ENCODE measurements around the gene LMTK3. TPM values are rescaled to one million over a fixed set of nuclear protein-coding genes. Genes with fewer than 3 reads are reported as not detected.
"Not testable (repeated sequence)": the region's sequence is repeated elsewhere in the genome, so short reads cannot be mapped to it uniquely, and the experiment has no call there.

The LMTK3 gene
- total RNA-seq, 1 donor from 2014 or later = 21.0 TPM

DNA sequence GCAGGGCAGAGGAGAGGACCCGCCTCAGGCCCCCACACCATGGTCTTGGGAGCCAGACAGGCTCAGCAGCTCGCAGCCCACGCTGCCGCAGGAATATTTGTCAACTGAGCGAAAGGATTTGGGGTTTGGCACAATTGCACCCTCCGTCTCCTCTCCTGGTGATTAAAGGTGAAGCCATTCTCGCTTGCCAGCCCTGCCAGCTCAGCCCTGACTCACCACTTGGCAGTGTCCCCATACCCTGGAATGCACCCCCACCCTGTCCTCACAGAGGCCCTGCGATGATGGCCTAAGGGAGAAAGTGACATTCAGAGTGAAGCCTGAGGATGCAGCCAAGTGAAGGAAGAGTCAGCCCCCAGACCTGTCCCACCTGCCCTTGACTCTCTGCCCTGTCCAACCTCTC, 23.7 kb downstream of the LMTK3 start:
- DNase-seq (ENCODE audit: low spot score) = peak; percentile 86

DNA sequence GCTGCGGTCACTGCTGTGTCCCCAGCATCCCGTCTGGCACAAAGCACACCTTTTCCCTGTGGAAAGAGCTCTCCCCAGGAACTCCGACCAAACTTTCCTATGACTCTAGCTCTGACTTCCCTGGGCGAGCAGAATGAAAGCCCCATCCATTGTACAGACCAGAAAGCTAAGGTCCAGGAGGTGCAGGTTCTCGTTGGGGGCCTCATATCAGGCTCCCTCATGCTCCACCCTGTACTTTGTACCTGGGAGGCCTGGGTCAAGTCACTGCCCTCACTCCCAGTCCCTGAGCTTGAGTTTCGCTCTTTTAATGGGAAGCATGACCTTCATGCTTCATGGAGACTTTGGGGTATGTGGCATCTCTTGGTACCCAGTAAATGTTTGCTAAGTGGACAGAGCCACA, 24.1 kb downstream of the LMTK3 start:
- no peak for DNase-seq (ENCODE audit: low spot score)

DNA sequence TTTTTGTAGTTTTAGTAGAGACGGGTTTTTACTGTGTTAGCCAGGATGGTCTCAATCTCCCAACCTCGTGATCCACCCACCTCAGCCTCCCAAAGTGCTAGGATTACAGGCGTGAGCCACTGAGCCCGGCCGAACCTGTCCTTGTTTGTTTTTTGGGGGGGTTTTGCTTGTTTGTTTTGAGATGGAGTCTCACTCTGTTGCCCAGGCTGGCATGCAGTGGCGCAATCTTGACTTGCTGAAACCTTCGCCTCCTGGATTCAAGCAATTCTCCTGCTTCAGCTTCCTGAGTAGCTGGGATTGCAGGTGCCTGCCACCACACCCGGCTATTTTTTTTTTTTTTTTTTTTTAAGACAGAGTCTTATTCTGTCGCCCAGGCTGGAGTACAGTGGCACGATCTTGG, 24.9 kb downstream of the LMTK3 start:
- not testable (repeated sequence) for DNase-seq (ENCODE audit: low spot score)

DNA sequence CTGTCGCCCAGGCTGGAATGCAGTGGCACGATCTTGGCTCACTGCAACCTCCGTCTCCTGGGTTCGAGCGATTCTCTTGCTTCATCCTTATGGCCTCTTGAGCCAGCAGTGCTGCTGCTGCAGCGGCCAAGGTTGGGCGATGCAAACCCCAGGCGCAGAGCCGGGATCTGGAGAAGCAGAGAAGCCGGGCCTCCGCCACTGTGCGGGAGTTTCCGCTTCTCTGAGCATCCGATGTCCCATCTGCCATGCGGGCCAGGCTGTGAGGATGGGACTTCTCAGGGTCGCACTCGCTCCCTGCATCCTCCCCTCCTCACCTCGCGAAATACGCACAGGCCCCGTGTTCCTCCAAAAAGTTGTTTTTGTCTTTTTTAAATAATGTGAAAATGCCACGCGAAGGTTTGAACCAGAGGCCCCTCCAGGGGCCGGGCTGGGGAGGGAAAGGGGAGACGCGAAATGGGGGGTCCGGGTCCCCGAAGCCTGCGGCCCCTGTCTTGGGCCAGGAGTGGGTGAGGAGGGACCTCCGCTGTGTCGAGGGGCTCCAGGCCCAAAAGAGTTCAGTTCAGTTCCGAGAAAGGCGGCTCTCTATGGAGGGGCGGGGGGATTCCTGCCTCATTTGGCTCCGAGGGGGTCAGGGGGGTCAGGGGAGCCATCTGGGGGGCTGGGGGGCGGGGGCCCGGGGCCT, 26.6 kb downstream of the LMTK3 start:
- no peak for DNase-seq (ENCODE audit: low spot score)

DNA sequence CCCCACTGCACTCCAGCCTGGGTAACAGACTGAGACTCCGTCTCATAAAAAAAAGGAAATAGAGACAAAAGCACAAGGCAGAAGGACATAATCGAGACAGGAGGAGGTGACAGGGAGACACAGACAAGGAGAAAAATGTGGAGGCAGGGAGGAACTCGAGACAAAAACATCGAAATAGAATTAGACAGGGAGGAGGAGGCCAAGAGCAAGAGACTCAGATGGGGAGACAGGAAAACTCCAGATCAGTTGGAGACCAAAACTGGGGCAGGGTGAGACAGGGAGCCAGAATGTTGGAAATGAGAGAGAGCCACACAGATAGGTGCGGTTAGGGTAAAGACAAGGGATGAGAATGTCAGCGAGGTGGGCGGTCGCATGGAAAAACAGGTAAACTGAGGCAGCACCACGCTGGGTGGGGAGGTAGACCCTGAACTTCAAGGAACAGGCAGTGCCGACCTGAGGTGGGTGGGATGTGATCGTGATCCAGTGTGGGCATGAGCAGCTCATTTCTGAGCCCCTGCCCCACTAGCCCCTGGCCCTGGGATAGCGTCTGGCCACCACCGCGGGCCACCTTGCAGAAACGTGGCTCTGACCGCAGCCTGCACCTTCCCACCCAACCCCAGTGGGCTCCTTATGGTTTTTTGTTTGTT, 27.3 kb downstream of the LMTK3 start:
- DNase-seq (ENCODE audit: low spot score) = no peak

DNA sequence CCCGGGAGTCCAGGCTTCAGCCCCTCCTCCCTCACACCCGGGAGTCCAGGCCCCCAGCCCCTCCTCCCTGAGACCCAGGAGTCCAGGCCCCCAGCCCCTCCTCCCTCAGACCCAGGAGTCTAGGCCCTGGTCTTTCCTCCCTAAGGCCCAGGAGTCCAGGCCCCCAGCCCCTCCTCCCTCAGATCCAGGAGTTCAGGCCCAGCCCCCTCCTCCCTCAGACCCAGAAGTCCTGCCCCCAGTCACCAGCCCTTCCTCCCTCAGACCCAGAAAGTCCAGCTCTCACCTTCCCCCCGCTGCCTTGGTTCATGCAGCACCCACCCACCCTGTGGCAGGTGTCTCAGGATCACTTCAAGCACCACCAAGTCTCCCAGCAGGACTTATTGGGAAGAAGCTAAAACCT, 28.3 kb downstream of the LMTK3 start:
- no peak for DNase-seq (ENCODE audit: low spot score)

DNA sequence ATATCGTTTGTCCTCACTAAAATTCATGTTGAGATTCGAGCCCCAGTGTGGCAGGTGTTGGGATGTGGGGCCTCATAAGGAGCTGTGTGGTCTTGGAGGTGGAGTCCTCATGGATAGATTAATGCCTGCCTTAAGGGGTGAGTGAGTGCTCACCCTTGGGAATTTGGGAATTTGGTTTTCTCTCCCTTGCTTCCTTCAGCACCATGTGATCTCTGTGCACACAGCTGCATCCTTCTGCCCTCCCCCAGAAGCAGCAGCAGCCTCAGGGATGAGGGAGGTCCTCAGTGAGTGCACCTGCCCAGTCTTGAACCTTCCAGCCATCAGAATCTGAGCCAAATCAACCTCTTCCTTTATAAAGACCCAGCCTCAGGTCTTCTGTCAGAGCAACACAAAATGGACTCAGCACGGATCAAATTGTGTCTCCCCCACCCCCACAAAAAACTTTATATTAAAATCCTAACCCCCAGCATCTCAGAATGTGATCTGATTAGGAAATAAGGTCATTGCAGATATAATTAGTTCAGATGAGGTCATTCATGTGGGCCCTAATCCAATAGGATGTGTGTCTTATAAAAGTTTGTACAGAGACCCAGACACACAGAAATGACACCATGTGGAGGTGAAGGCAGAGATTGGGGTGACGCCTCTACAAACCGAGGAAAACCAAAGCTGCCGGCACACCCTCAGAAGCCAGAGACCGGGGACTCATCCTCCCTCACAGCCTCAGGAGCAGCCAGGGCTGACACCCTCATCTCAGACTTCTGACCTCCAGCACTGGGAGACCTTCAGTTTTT, 29.6 kb downstream of the LMTK3 start:
- no peak for DNase-seq (ENCODE audit: low spot score)

DNA sequence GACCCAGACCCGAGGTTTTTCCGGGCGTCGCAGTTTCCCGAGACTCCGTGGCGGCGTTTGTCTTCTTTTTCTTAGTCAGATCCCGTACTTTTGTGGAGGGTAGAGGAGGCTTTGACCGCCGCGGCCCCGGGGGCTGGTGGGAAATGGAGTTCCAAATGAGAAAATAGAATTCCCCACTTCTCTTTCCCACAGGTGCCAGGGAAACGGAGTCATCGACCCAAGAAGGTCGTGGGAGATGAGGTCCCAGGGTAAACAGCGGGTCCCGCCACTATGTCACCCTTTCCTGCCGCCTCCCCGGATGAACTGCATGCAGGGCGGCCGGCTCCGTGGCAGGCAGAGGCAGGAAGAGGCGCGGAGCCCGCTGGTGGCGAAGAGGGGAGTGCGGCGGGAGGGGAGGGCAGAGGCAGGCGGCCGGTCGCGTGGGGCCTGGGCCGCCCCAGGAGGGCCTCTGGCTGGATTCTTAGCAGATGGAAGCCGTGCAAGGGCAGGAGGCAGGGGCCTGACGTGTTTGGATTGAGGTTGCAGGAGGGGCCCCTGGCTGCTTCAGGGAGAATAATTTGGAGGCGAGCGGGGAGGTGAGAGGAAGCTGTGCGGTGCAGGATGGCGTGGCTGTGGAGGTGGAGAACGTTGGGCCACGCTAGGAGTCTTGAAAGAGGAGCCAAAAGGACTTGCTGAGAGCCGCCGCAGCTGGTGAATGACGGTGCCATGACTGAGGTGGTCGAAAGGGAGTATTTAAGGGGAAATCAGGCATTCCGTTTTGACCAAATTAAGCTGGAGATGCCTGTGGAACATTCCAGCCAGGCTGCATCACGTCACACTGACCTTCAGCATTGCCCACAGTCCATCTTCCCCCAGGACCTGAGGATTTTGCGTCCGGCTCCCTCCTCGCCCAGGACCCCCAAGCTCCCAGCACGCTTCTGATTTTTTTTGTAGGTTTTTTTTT, 30.8 kb downstream of the LMTK3 start:
- no peak for DNase-seq (ENCODE audit: low spot score)

DNA sequence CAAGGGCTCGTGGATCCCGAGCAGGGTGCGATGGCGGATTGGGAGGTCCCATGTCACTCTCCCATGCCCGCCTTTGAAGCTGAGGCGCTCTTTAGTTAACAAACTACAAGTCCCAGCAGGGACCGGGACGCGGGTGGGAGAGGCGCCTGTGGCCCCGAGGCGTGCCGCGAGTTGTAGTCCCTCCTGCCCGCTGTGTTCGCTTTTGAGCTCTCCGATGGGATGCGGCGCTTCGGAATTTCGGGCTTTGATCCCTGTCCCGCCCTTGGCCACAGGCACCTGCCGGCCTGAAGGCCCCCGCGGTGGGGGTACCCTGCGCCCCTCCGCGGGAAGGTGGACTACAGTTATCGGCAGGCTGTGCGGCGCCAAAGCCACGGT, 31.5 kb downstream of the LMTK3 start:
- DNase-seq (ENCODE audit: low spot score) = no peak

DNA sequence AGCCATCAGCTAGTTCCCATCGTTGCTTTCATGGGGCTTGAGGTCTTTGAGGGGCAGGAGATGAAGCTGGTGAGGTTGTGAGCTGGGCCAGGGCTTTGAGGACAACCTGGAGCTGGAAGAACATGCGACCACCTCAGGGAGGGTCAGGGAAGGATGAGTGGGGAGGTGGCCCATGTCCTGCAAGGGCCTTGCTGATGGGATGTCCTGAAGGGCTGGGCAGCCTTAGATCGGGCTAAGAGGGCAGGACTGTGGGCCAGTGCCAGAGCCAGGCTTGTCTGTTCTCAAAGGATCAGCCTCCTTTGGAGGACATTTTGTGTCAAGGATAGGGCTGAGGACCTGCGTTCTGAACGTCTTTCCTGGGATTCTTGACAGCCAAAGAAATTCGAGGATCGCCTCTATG, 31.9 kb downstream of the LMTK3 start:
- DNase-seq (ENCODE audit: low spot score) = no peak

DNA sequence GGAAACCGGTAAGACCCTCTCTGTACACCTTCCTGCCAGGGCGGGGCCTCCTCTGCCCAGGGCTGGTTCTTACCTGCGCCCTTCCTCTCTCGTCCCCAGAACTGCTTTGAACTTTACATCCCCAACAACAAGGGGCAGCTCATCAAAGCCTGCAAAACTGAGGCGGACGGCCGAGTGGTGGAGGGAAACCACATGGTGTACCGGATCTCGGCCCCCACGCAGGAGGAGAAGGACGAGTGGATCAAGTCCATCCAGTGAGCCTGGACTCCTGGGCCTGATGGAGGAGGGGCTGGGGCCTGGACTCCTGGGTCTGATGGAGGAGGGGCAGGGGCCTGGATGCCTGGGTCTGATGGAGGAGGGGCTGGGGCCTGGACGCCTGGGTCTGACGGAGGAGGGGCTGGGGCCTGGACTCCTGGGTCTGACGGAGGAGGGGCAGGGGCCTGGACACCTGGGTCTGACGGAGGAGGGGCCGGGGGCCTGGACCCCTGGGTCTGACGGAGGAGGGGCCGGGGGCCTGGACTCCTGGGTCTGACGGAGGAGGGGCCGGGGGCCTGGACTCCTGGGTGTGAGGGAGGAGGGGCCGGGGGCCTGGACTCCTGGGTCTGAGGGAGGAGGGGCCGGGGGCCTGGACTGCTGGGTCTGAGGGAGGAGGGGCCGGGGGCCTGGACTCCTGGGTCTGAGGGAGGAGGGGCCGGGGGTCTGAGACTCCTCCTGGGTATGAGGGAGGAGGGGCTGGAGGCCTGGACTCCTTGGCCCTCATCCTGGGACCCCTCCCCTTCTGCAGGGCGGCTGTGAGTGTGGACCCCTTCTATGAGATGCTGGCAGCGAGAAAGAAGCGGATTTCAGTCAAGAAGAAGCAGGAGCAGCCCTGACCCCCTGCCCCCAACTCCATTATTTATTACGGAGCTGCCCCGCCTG, 33.0 kb downstream of the LMTK3 start:
- DNase-seq (ENCODE audit: low spot score) = no peak

DNA sequence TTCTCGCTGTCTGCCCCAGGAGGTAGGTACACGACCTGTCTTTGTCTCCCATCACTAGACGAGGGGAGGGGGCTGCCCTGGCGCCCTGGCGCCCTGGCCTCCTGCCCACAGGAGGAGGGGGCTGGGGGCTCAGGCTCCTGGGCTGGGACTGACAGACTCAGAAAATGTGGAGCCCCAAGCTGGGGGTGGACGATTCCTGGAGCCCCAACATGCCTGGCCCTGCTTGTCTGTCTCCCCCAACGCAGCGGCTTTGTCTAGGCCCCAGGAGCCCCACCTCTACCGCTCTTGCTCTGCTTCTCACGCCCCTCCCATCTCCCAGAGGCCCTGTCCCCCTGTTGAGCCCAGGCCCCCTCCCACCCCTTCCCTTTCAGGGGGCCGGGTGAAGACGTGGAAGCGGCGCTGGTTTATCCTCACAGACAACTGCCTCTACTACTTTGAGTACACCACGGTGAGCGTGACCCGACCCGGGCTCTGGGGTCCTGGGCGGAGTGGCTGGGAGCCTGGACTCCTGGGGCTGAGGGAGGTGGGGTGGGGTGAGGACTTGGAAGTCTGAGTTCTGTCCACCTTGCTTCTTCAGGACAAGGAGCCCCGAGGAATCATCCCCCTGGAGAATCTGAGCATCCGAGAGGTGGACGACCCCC, 33.8 kb downstream of the LMTK3 start:
- no peak for DNase-seq (ENCODE audit: low spot score)

DNA sequence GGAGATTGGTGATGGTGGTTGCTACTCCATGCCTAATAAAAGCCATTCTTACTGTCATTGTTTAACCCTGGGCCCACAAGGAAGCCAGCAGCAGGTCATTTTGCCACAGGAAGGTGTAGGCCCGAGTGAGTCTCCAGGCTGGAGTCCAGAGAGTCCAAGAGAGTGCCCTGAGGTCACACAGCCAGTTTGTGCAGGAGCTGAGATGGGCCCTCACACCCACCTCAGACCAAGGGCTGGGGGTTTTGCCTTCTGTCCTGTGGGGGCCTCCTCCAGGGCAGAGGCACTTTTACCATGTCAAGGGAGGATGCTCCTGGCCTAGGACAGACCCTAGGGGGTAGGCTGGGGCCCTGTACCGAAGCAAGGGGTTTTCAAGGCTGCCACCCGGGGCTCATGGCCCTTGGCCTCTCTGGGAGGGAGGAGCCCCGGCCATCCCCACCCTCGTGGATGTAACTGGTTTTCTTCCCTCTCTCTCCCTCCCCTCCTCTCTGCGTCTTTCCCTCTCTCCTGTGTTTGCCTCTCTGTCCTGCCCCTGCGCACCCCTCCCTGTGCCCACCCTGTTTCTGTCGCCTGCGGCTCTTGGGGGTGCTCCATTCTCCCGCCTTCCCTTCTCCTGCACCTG, 34.5 kb downstream of the LMTK3 start:
- no peak for DNase-seq (ENCODE audit: low spot score)

DNA sequence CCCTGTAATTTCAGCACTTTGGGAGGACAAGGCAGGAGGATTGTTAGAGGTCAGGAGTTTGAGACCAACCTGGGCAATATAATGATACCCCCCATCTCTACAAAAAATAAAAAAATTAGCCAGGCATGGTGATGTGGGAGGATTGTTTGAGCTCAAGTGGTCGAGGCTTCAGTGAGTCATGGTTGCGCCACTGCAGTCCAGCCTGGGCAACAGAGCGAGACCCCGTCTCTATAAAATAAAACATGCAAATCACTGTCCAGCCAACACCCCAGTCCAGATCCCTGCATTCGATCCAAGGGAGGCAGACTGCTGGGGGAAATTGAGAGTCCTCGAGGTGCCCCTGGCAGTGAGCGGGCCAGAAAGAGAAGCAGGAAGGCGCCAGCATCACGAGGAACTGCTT, 35.5 kb downstream of the LMTK3 start:
- DNase-seq (ENCODE audit: low spot score) = no peak

DNA sequence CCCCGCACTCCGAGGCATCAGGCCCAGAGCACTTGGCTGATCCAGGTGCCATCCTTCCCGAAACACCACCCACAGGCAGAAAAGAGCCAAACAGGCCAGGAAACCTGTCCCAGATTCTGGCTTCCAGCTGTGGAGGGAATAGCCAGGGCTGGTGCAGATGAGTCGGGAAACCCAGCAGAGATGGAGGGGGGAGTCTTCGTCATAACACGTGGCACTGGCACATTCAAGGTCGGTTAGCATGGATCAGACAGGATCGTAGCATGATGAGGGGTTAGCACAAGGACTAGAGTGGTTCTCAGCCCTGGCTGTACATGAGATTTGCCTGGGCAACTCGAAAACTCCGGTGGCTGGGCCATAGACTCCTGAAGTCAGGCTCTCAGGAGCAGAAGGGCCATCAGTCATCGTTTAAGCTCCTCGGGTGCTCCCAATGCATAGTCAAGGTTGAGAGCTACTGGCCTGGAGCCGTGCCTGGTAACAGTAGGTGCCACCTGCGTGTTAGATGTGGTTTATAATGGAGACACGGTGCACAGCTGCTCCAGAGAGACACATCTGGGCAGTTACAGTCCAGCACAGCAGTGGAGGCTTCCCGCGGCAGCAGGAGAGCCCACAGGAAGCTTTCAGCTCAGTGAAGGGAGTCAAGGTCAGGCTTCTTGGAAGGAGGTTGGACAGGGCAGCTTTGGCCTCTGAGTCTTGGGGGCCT, 36.1 kb downstream of the LMTK3 start:
- DNase-seq (ENCODE audit: low spot score) = no peak

DNA sequence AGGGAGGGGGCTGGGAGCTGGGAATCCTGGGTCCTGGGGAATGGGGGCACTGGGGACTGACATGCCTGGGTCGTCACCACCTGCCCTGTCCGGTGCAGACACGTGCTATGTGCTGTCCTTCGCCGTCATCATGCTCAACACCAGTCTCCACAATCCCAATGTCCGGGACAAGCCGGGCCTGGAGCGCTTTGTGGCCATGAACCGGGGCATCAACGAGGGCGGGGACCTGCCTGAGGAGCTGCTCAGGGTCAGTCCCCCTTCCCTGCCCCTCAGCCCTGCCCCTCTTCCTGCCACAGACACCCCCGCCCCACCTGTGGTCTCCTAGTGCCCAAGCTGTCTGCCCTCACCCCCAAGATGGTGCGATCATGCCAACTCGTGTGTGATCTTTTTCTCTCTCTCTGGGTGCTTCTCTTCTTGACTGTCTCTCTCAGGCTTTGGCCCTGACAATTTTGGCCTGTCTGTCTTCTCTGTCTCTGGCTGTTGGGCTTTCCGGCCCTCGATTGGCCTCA, 37.5 kb downstream of the LMTK3 start:
- no peak for DNase-seq (ENCODE audit: low spot score)

DNA sequence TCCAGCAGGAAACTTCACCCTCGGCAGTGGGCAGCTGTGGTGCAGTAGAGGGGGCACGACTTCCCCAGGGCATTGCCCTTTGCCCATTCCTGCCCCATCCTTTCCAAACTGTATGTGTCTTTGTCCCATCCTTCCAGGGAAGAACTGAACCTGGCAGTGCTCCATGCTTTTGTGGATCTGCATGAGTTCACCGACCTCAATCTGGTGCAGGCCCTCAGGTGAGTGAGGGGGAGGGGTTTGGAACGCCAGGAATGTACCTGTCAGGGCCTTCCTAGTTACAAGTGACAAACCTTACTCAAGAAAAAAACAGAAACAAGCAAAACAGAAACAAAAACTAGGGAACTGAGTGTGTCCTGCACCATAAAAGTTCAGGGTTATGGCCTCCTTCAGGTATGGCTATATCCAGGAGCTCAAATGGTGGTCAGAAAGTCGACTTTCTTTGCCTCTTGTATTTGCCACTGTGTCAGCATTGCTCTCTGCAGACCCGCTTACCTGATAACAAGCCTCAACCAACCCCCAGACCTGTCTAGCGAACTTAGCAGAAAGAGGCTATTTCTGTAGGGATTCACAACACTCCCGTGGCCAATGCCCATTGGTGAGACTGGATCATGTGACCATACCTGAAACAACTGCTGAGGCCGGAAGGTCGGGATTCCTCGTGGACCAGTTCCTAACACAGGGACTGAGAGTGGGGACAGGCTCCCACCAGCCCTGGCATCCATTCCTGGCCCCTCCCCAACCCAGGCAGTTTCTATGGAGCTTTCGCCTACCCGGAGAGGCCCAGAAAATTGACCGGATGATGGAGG, 38.3 kb downstream of the LMTK3 start:
- DNase-seq (ENCODE audit: low spot score) = no peak

DNA sequence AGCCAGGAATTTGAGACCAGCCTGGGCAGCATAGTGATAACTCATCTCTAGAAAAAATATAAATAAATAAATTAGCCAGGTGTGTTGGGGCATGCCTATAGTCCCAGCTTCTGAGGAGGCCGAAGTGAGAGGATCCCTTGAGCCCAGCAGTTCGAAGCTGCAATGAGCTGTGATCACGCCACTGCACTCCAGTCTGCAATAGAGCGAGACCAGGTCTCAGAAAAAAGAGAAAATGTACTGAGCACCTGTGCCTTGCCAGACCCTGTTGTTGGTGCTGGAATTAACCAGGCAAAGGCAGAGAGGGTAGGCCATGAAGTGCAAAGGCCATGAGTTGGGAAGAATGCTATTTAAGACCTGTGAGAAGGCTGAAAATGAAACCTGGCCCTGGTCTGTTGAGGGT, 39.8 kb downstream of the LMTK3 start:
- no peak for DNase-seq (ENCODE audit: low spot score)
